Upper lobe of left lung (tissue), 6 donors: ENCODE results near the gene KCNMA1. TPM values are rescaled to one million over a fixed set of nuclear protein-coding genes. Genes with fewer than 3 reads are reported as not detected.

ENCODE experiments used
- ATAC-seq, 2 donors: fragments of 200-7000 bp; cut with Tn5 transposase; one replicate each; pipeline ENCODE4 v1.9.1; 2022; ENCODE audit warnings: mild to moderate bottlenecking in 2 of 2, moderate library complexity in 2 of 2; ENCODE audit not compliant: low FRiP score in 2 of 2
- DNase-seq, 2 donors: peaks; one replicate each; pipeline ENCODE4 v3.0.0-alpha.2; 2019 to 2020
- H3K27ac ChIP-seq, 4 donors: fragments of 200-600 bp; sonication (generic); one replicate each; pipeline ENCODE4 v1.5.1; 2016 to 2019
- H3K27me3 ChIP-seq, 4 donors: fragments of 200-600 bp; sonication (generic); one replicate each; pipeline ENCODE4 v1.5.1; 2017 to 2019
- H3K36me3 ChIP-seq, 4 donors: fragments of 200-600 bp; sonication (generic); one replicate each; pipeline ENCODE4 v1.5.1; 2016 to 2019
- H3K4me1 ChIP-seq, 4 donors: fragments of 200-600 bp; sonication (generic); one replicate each; pipeline ENCODE4 v1.5.1; 2018 to 2019
- H3K4me3 ChIP-seq, 4 donors: fragments of 200-600 bp; sonication (generic); one replicate each; pipeline ENCODE4 v1.5.1; 2017 to 2019; ENCODE audit warnings: mild to moderate bottlenecking in 2 of 4, moderate library complexity in 1 of 4
- H3K9me3 ChIP-seq, 4 donors: fragments of 200-600 bp; sonication (generic); one replicate each; pipeline ENCODE4 v1.5.1; 2018 to 2019
- EP300 ChIP-seq, 4 donors: sonication (generic); formaldehyde crosslinking; IDR thresholded peaks; one replicate each; pipeline ENCODE4 v1.5.1; 2017; ENCODE audit warnings: antibody characterized with exemption in 4 of 4, control low read depth in 2 of 4
- POLR2A ChIP-seq, 4 donors: fragments of 450-650 bp; IDR thresholded peaks; one replicate each; pipeline ENCODE4 v1.5.1; 2016 to 2017; ENCODE audit warnings: antibody characterized with exemption in 4 of 4, mild to moderate bottlenecking in 2 of 4
- POLR2AphosphoS5 ChIP-seq, 2 donors: sonication (generic); formaldehyde crosslinking; IDR thresholded peaks; one replicate each; pipeline ENCODE4 v1.5.1; 2017; ENCODE audit warnings: antibody characterized with exemption in 2 of 2
- whole genome bisulfite sequencing, 2 donors: methylation state at CpG; one replicate each; pipeline ENCODE4 v1.1.5; 2017 to 2018; 5-methylcytosine and 5-hydroxymethylcytosine counted together
- total RNA-seq, 6 donors: library from RNA; depleted of rRNA in 4 of 6; stranded (reverse); fragments of >200 nt in 4 of 6; gene quantifications; one replicate each; pipeline versions ENCODE4 v1.1.0 to v1.2.1, GENCODE V29; 2016 to 2021
- TF ChIP-seq, protein P1 (sequence below), 6 experiments: fragments of 450-650 bp in 4 of 6; fragments of 200-600 bp in 2 of 6; sonication (generic) in 2 of 6; IDR thresholded peaks; one replicate each; pipeline ENCODE4 v1.5.1; 2016 to 2019; ENCODE audit warnings: antibody characterized with exemption in 6 of 6
- donor health status: DM: no; HTN: no; CAD: no; lungs with moderate emphysema.
- donor health status: DM: no; HTN: yes; CAD: no; lungs with severe emphysema.

The KCNMA1 gene
- total RNA-seq, 6 donors from 2014 or later, result 5.8 to 107 (median 22.0) TPM

DNA sequence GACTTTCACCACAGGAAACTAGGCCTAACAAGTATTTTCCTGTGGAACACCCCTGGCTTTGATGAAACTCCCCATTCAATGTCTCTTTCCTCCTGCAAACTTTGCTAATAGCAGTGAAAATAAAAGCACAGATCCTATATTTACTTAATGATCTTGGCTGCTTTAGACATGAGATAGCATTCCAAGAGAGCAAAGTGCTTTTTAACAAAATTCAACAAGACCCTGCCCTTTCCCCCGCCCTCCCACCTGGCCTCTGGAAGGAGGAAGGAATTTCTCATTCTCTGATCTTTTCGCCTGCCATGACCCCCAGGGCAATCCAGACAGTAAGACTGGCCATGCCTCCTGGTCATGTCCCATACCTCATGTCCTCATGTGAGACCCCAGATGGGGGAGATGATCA is 185.7 kb downstream of the KCNMA1 start:
- H3K27ac ChIP-seq, result no peak overlapping the region
- TF ChIP-seq EP300 (IDR thresholded peaks at IDR 0.05) (no peak), POLR2AphosphoS5 (IDR thresholded peaks at IDR 0.05) (no peak), POLR2A (IDR thresholded peaks at IDR 0.05) (no peak)
- TF ChIP-seq, protein P1, sequence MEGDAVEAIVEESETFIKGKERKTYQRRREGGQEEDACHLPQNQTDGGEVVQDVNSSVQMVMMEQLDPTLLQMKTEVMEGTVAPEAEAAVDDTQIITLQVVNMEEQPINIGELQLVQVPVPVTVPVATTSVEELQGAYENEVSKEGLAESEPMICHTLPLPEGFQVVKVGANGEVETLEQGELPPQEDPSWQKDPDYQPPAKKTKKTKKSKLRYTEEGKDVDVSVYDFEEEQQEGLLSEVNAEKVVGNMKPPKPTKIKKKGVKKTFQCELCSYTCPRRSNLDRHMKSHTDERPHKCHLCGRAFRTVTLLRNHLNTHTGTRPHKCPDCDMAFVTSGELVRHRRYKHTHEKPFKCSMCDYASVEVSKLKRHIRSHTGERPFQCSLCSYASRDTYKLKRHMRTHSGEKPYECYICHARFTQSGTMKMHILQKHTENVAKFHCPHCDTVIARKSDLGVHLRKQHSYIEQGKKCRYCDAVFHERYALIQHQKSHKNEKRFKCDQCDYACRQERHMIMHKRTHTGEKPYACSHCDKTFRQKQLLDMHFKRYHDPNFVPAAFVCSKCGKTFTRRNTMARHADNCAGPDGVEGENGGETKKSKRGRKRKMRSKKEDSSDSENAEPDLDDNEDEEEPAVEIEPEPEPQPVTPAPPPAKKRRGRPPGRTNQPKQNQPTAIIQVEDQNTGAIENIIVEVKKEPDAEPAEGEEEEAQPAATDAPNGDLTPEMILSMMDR (IDR thresholded peaks at IDR 0.05), result no peak
- H3K9me3 ChIP-seq, result no peaks in the 10 kb centered on the region
- H3K36me3 ChIP-seq, result no peaks in the 10 kb centered on the region
- 59 to 65% methylated on average over 2 of the region's 2 CpGs for WGBS, 2 donors
- H3K27me3 ChIP-seq, result no peaks in the 10 kb centered on the region
- H3K4me1 ChIP-seq, result no peaks in the 10 kb centered on the region
- DNase-seq (no peak), ATAC-seq (no peak)
- H3K4me3 ChIP-seq, result no peak overlapping the region

DNA sequence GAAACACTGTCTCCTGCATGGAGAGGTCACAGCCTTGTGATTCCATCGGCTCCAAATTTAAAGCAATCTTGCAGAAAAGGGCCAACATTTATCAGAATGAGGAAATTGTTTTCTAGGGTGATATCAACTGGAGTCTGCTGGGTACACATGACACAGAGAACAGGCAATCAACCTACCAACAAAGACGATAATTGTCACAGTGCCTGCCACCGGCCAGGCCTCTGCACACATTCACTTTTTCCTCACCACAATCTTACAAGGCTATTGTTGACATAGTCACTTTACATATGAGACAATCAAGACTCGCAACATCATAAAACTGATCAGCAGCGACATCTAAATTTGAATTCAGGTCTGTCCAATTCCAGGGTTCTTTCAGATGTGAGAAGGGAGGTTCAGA is 189.4 kb downstream of the KCNMA1 start:
- Histone ChIP-seq H3K9me3 (no peaks in the 10 kb centered on the region), H3K4me3 (no peak overlapping the region), H3K4me1 (no peaks in the 10 kb centered on the region), H3K27me3 (no peaks in the 10 kb centered on the region), H3K27ac (no peak overlapping the region), H3K36me3 (no peaks in the 10 kb centered on the region)
- DNase-seq (no peak), ATAC-seq (no peak)
- 85 to 88% methylated on average over 5 of the region's 5 CpGs for whole genome bisulfite sequencing, 2 donors
- TF ChIP-seq, protein P1 (IDR thresholded peaks at IDR 0.05), result no peak
- TF ChIP-seq EP300 (IDR thresholded peaks at IDR 0.05), result no peak
- TF ChIP-seq POLR2AphosphoS5 (IDR thresholded peaks at IDR 0.05), result no peak
- TF ChIP-seq POLR2A (IDR thresholded peaks at IDR 0.05), result no peak

DNA sequence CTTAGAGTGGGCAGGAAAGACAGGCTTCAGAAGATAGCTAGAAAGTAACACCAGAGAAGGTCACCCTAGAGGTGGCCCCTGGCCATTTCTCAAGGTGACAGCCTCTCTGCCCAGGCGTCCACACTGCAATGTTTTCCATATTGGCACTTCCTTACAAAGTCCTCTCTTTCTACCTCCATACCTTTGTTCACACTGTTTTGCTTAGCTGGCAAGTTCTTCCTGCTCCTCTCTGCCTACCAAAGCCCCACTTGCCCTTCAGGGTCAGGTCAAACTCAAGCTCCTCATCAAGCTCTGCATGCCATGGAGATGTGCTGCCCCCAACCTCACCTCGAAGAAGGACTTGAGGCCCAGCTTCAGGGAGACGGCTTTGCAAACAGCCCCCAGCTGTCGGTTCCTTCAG is 190.9 kb downstream of the KCNMA1 start:
- no peak for ATAC-seq
- DNase-seq, result no peak
- H3K36me3 ChIP-seq, result no peaks in the 10 kb centered on the region
- no peak overlapping the region for H3K4me3 ChIP-seq
- H3K27me3 ChIP-seq, result no peaks in the 10 kb centered on the region
- H3K27ac ChIP-seq, result no peak overlapping the region
- no peaks in the 10 kb centered on the region for H3K9me3 ChIP-seq
- TF ChIP-seq EP300 (IDR thresholded peaks at IDR 0.05), result no peak
- WGBS, 2 donors, result 95 to 97% methylated on average over 2 to 4 of the region's 4 CpGs
- no peaks in the 10 kb centered on the region for H3K4me1 ChIP-seq

DNA sequence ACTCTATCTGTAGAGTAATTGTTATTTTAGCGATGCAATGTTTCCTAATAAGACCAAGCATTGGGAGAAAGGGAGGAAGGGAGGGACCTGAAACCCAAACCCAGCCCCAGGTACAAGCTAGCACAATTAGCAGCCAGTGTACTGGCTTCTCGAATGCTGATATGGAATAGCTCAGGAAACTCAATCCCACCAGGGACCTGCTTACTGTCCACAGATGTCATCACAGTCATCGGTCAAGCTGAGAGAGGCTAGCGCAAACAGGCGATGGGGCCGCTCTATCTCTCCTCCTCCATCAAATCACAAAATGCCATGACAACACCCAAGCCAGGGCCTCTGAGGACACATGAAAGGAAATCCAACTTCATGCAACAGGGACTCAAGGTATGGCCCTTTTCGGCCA is 192.1 kb downstream of the KCNMA1 start:
- no peak for DNase-seq
- Histone ChIP-seq H3K4me3 (no peak overlapping the region), H3K4me1 (no peaks in the 10 kb centered on the region), H3K27ac (no peak overlapping the region), H3K27me3 (no peaks in the 10 kb centered on the region), H3K36me3 (no peaks in the 10 kb centered on the region), H3K9me3 (no peaks in the 10 kb centered on the region)
- TF ChIP-seq POLR2AphosphoS5 (IDR thresholded peaks at IDR 0.05) (no peak), POLR2A (IDR thresholded peaks at IDR 0.05) (no peak), EP300 (IDR thresholded peaks at IDR 0.05) (no peak)
- TF ChIP-seq, protein P1 (IDR thresholded peaks at IDR 0.05), result no peak
- no peak for ATAC-seq
- 86 to 89% methylated on average over 7 of the region's 7 CpGs for WGBS, 2 donors

DNA sequence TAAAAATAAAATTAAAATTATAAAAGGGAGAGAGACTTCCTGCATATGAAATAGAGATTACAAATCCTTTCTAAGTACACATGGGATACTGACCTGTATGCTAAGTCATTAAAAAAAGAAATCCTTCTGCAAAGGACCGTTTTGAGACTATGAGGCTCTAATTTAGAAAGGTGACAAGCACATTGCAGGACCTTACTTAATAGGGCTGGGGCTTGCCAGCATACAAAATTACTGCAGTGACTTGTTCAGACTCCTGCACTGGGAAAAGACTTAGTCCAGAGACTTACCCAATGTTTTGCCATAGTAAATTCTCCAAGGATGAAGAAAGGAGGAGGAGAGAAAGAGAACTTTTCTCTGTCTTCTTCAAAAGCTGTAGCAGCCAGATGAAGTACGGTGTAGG is 193.6 kb downstream of the KCNMA1 start:
- H3K27me3 ChIP-seq, result no peaks in the 10 kb centered on the region
- WGBS, 2 donors, result 72 to 79% methylated on average over 2 of the region's 2 CpGs
- no peaks in the 10 kb centered on the region for H3K4me1 ChIP-seq
- DNase-seq, result no peak
- H3K4me3 ChIP-seq, result no peak overlapping the region
- no peaks in the 10 kb centered on the region for H3K36me3 ChIP-seq
- ATAC-seq, result no peak
- H3K27ac ChIP-seq, result no peak overlapping the region
- no peaks in the 10 kb centered on the region for H3K9me3 ChIP-seq
- TF ChIP-seq POLR2AphosphoS5 (IDR thresholded peaks at IDR 0.05) (no peak), POLR2A (IDR thresholded peaks at IDR 0.05) (no peak), EP300 (IDR thresholded peaks at IDR 0.05) (no peak)
- TF ChIP-seq, protein P1 (IDR thresholded peaks at IDR 0.05), result no peak
